MM.1S (cell line): ENCODE data around the gene GPR87.

Experiments used
- CTCF ChIP-seq: fragments of 300-600 bp; sonication (generic); IDR thresholded peaks from 2 replicates; pipeline ENCODE4 v1.5.1; 2016; ENCODE audit warnings: antibody characterized with exemption, low read length, mixed read lengths
- EZH2 ChIP-seq: fragments of 300-600 bp; sonication (generic); optimal IDR thresholded peaks from 2 replicates; pipeline ENCODE3; 2017; ENCODE audit warnings: low read depth, mild to moderate bottlenecking, antibody characterized with exemption, low read length, mixed read lengths

GRCh38 chr3:151329363-151329762, 12.7 kb upstream of the GPR87 start, which contains the start of gene P2RY13:
- no peak for TF ChIP-seq CTCF
- no peak for TF ChIP-seq EZH2
